NCI-H1436 (cell line): Measurements from ENCODE around the gene NPAS3.

Experiments used
- DNase-seq: peaks from one replicate; lab custom pipeline; 2025; lab: John Stamatoyannopoulos, UW

The NPAS3 gene

DNA sequence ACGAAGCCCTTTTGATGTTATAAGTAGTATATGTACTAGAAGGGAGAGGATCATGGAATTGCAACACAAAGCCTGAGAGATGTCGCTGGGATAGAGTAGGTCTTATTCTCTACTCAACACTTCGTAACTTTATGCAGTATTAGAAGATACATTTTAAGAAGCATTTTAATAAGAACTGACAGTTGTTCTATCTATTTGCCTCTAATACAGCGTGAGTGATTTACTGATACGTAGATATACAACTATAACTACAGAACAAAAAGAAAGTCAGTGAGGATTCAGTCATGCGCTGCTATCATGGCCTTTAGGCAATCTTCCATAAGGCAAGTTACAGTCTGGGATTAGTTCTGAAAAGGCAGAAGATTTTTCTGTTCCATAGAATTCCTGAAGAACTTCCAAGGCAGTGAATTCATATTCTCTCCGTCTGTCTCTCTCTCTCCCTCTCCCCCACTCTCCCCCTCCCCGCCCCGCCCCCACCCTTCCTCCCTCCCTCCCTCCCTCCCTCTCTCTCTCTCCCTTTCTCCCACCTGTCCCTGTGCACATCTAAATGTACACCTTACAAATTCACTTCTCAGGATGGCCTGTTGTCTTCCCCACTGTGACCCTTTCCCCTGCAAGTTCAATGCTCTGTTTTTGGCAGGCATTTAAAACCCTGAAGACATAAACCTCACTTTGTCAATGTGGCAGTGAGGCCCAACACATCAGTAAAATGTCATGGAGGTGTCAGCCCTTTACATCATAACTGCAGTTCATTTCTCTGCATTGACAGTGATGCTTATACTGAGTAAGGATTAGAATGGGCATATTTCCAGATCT, 541.6 kb downstream of the NPAS3 start:
- DNase-seq = no peak

DNA sequence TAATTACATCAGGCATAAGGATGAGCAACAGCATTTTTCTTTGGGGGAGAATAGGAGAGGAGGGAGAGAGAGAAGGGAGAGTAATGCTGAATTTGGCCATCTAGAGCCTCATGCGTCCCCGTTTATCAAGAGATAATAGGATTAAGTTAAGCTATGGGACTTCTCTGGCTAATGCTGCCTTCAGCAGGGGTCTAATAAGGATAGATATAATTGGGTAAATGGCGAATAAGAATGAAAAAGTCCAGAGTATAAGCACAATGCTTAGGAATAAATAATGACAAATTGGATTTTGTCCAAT, 542.2 kb downstream of the NPAS3 start:
- DNase-seq = no peak

- no peak for DNase-seq
Measured at GRCh38 chr14:33483110-33483509, 544.4 kb downstream of the NPAS3 start.

- DNase-seq = no peak
Measured at GRCh38 chr14:33483541-33483940, 544.9 kb downstream of the NPAS3 start.

DNA sequence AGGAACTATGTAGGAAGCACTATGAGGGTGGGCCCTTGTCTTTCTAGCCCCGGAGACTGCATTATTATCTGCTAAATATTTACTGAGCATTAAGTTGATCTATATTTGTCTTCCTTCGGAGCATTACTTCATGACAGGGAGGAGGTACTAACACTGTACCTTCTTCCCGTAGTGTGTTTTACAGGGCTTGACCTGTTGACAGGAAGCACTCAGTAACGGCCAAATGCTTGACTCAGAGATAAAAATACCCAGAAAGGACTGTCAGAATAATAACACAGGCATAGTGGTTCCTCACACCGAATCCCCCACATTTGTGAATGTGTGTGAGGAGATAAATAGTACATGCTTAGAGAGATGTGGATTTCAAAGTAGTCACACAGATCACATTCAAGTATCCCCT, 545.6 kb downstream of the NPAS3 start:
- no peak for DNase-seq

GRCh38 chr14:33486332-33486890, 547.7 kb downstream of the NPAS3 start:
- no peak for DNase-seq

GRCh38 chr14:33488582-33488981, 549.9 kb downstream of the NPAS3 start:
- DNase-seq = no peak

GRCh38 chr14:33490555-33490954, 551.9 kb downstream of the NPAS3 start:
- no peak for DNase-seq

- DNase-seq = no peak
Measured at GRCh38 chr14:33491112-33491511, 552.4 kb downstream of the NPAS3 start.

DNA sequence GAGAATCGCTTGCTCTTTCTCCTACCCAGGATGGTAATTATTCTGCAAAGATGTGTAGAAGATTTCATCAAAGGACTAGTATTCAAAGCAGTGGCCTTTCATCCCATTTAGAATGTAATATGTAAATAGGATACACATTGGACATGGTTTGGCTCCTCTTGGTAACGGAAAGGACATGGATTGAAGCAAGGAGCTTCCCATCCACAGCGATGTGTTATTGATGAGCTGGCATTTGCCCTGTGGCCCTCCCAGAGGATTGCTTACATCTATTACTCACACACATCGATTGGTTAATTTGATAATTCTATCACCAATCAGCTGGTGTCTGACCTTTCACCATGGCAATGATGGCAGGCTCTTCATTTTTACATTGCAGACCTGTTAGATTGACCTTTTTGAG, 553.8 kb downstream of the NPAS3 start:
- DNase-seq = no peak

GRCh38 chr14:33493266-33493665, 554.6 kb downstream of the NPAS3 start:
- no peak for DNase-seq

DNA sequence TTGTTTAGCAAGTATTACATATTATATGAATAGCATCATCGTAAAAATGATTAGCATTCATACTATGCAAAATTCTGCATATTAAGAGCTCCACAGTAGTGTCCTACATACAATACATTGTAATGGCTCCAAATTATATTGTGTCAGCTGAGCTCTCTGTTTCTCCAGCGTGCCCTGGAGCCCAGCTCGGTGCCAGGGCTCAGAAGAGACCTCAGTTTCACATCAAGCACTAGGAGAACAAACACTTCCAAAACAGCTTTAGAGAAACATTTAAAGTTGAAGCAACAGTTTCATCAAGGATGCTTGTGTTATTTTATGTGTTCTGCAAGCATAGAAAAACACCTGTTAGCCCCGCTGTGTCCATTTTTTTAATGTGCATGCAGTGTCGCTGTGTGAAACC, 555.3 kb downstream of the NPAS3 start:
- no peak for DNase-seq

DNA sequence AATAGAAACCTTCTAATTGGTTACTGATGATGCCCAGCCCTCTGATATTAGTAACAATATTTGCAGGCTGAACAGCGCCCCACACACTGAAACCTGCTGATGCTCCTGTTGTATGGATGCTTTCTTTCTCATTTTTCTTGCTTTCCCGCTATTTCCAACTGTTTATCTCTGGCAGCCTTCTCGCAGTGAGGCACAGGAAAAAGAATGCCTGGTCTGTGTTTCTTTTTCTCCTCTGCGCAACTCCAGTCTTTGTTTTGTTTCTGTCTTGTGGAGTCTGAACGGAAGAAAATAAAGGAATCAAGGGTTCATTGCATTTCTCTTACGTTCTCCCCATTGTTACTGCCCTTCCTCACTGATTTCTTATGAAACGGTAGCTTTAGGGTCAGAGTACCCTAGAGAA, 561.0 kb downstream of the NPAS3 start:
- DNase-seq = no peak

DNA sequence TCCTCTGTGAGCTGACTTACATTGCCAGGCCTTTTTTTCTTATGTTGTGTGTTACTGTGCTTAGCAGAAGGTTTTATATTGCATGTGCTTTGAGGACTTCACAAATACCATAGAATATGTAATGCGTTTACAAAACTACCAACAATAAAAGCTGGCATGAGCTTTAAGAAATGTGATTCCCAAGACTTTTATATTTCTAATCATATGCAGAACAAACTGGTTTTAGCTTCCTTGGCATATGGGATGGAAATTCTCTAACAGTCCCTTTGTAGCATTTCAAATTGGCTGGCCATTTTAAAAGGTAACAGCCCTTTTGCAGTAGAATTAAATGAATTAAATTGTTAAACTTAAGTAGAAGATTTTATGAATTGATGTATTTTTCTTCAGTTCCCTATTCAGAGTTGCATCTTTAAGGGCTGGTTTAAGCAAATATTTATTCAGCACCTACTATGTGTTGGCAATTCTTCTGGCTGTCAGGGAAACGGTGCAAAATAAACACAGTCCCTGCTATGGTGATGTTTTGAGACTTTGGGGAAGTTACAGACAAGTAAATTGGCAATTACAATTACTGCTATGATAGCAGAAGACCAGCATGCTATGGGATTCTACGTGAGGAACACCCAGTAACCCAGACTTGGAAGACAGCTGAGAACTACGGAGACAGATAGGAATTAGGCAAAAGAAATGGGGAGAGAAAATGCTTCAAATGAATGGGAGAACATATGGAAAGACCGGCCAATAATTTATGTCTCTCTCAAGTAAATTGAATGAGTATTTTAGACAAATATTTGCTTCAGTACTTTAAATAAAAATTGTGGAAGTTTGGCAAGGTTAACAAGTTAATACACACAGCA, 565.8 kb downstream of the NPAS3 start:
- no peak for DNase-seq

DNA sequence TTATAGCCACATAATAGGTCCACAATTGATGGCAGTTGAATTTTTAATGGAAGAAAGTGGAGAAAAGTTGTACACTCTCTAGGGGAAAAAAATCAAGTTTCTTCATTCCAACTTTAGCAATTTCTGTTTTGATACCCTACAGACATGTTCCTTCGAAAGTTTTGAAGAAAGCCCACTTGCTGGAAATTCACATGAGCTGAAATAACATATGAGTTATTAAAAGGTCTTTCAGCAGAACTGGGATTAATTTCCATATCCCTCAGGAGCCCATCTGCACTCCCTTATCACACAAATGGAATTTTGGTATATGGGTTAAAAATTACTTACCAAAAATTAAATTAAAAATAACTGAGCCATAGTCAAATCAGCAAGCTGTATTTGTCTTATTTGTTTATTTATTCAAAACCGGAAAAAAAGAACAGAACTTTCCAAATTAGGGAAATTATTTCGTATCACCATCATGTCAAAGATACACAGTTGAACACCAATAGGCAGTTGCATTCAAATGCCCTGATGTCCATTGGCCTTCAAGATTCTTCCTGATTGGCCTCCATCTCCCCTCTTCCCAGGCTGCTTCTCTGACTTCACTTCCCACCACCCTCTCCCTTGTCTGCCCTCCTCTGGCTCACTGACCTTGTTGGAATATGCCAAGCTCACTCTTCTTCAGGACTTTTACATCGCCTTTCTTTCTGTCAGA, 566.7 kb downstream of the NPAS3 start:
- no peak for DNase-seq

- DNase-seq = no peak
Measured at GRCh38 chr14:33505963-33506329, 567.3 kb downstream of the NPAS3 start.

- DNase-seq = no peak
Measured at GRCh38 chr14:33508126-33509062, 569.7 kb downstream of the NPAS3 start.

- DNase-seq = no peak
Measured at GRCh38 chr14:33509454-33509853, 570.8 kb downstream of the NPAS3 start.

DNA sequence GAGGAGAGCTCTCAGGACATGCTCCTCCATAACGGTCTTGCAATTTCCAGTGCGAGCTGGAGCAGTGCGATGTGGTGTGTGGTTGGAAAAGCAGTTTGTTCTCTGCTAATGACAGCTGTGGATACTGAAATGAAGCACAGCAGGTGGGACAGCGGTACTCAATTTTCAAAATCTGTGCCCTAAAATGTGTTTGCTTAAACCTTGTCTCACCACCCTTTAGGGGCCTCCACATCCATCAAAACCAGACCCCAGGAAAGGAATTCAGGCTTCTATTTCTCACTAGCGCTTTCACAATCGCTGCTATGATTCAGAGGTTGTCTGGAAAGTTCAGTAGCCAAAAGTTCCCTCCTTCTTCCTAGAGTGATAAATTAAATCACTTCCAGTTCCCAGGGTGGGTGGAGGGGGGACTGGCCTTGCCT, 571.4 kb downstream of the NPAS3 start:
- no peak for DNase-seq

DNA sequence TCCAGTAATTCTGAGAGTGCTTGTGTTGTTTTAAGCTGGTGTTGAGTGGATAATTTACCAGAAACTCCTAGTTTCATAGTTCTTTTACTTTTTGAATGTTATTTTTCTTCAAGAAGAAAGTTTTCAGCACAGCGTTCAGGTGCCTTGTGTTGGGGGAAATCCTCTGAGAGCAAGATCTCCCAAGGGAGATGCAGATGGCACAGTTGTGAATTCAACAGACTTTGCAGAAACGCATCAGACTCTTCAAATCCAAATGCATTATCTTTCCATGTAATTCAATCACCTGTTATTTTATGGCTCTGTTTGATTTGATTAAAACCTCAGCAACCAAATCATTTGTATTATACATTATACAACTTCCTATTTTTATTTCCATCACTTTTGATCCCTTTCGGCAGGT, 572.3 kb downstream of the NPAS3 start:
- no peak for DNase-seq

DNA sequence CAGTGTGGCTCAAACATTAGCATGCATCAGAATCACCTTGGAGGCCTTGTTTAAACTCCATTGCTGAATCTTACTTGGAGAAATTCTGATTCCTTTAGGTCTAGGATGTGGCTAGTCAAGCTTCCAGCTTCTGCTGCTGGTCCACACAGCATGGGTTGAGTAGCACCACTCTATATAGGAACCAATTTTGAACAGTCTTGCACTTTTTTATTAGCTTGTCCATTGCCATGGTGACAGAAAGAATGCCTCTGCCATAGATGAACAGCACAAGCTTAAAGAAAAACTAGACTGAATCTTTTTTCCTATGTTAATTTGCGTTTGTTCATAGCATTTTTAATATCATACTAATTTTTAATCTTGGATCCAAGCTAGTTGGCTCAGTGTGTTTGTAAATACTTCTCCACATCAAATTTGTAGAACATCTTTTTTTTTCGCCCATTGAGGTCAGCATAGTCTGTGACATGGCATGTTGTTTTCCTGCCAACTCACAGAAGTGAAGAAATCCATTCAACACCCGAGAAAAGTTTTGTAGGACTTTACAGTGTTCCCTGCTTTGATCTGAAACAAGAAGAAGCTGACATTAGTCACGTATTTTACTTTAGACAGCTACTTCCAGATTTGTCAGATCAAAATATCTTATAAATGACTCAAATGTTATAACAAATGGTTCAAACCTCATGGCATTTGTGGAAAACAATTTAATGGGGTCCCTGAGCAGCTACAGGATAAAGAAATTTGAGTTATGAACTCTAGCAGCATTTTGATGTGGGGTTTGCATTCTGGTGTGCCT, 573.4 kb downstream of the NPAS3 start:
- no peak for DNase-seq
